GM19025 (cell line): ENCODE data around the gene KCNT2.
"Not testable (repeated sequence)": the region's sequence is repeated elsewhere in the genome, so short reads cannot be mapped to it uniquely, and the experiment has no call there.

Experiments used
- ATAC-seq: cut with Tn5 transposase; IDR thresholded peaks from one replicate; pipeline ENCODE4 v1.9.1; 2021; ENCODE audit warnings: mild to moderate bottlenecking, low read depth, moderate library complexity; ENCODE audit not compliant: unreplicated experiment

The KCNT2 gene

GRCh38 chr1:196357913-196358312 is 250.3 kb downstream of the KCNT2 start:
- ATAC-seq: no peak

- ATAC-seq: no peak
Measured at GRCh38 chr1:196355206-196355786, 252.9 kb downstream of the KCNT2 start.

- ATAC-seq: no peak
Measured at GRCh38 chr1:196344453-196344852, 263.8 kb downstream of the KCNT2 start.

GRCh38 chr1:196324345-196324744 is 283.9 kb downstream of the KCNT2 start:
- ATAC-seq: no peak

GRCh38 chr1:196323869-196324268 is 284.4 kb downstream of the KCNT2 start:
- ATAC-seq: no peak

GRCh38 chr1:196319301-196319700 is 288.9 kb downstream of the KCNT2 start:
- ATAC-seq: no peak

GRCh38 chr1:196317535-196318522 is 290.4 kb downstream of the KCNT2 start:
- no peak for ATAC-seq

GRCh38 chr1:196312739-196313138 is 295.5 kb downstream of the KCNT2 start:
- no peak for ATAC-seq

- no peak for ATAC-seq
Measured at GRCh38 chr1:196309386-196309785, 298.9 kb downstream of the KCNT2 start.

GRCh38 chr1:196308176-196308575 is 300.1 kb downstream of the KCNT2 start:
- no peak for ATAC-seq

- ATAC-seq: no peak
Measured at GRCh38 chr1:196306421-196306820, 301.8 kb downstream of the KCNT2 start.

- ATAC-seq: no peak
Measured at GRCh38 chr1:196305216-196305615, 303.0 kb downstream of the KCNT2 start.

- no peak for ATAC-seq
Measured at GRCh38 chr1:196302981-196303380, 305.3 kb downstream of the KCNT2 start.

- no peak for ATAC-seq
Measured at GRCh38 chr1:196302420-196302819, 305.8 kb downstream of the KCNT2 start.

- ATAC-seq: no peak
Measured at GRCh38 chr1:196295766-196296165, 312.5 kb downstream of the KCNT2 start.

GRCh38 chr1:196278816-196279215 is 329.4 kb downstream of the KCNT2 start:
- ATAC-seq: no peak

GRCh38 chr1:196277860-196278259 is 330.4 kb downstream of the KCNT2 start:
- no peak for ATAC-seq

GRCh38 chr1:196271212-196271947 is 336.9 kb downstream of the KCNT2 start:
- no peak for ATAC-seq

- not testable (repeated sequence) for ATAC-seq
Measured at GRCh38 chr1:196263086-196263485, 345.2 kb downstream of the KCNT2 start.

- no peak for ATAC-seq
Measured at GRCh38 chr1:196260270-196260669, 348.0 kb downstream of the KCNT2 start.

- no peak for ATAC-seq
Measured at GRCh38 chr1:196259316-196259715, 348.9 kb downstream of the KCNT2 start.
